Esophagus muscularis mucosa (tissue), 4 donors: ENCODE measurements around the gene DTD1. TPM values are rescaled to one million over a fixed set of nuclear protein-coding genes. Genes with fewer than 3 reads are reported as not detected.
A peak's percentile ranks its signal among the peaks of the same experiment; 100 is the strongest.

ENCODE experiments used
- DNase-seq: peaks from one replicate; pipeline ENCODE4 v3.0.0-alpha.2; 2017; ENCODE audit errors: extremely low spot score
- H3K27ac ChIP-seq, 4 donors: fragments of 200-600 bp; sonication (generic); replicated peaks in 1 of 4; 1 replicate in 3 of 4; 2 replicates in 1 of 4; pipeline ENCODE4 v1.5.1; 2016 to 2019; ENCODE audit warnings: mild to moderate bottlenecking in 1 of 4
- H3K27me3 ChIP-seq, 4 donors: fragments of 200-600 bp; sonication (generic); one replicate each; pipeline versions ENCODE4 v1.5.1 to v1.6.0; 2016 to 2019
- H3K36me3 ChIP-seq, 4 donors: fragments of 200-600 bp; sonication (generic); one replicate each; pipeline ENCODE4 v1.5.1; 2016 to 2019
- H3K4me1 ChIP-seq, 4 donors: fragments of 200-600 bp; sonication (generic); one replicate each; pipeline ENCODE4 v1.5.1; 2016 to 2019
- H3K4me3 ChIP-seq, 4 donors: fragments of 200-600 bp; sonication (generic); 1 replicate in 2 of 4; 2 replicates in 2 of 4; pipeline ENCODE4 v1.5.1; 2016 to 2019; ENCODE audit warnings: mild to moderate bottlenecking in 4 of 4, moderate library complexity in 1 of 4
- H3K9me3 ChIP-seq, 4 donors: fragments of 200-600 bp; sonication (generic); 1 replicate in 3 of 4; 2 replicates in 1 of 4; pipeline ENCODE4 v1.5.1; 2016 to 2019
- CTCF ChIP-seq, 3 experiments: fragments of 200-600 bp in 2 of 3; fragments of 450-650 bp in 1 of 3; sonication (generic) in 2 of 3; IDR thresholded peaks; one replicate each; pipeline ENCODE4 v1.5.1; 2017 to 2019; ENCODE audit warnings: antibody characterized with exemption in 3 of 3, mild to moderate bottlenecking in 2 of 3, moderate library complexity in 1 of 3
- EP300 ChIP-seq: sonication (generic); formaldehyde crosslinking; IDR thresholded peaks from one replicate; pipeline ENCODE4 v1.6.1; 2017; ENCODE audit warnings: antibody characterized with exemption
- POLR2A ChIP-seq: fragments of 450-650 bp; IDR thresholded peaks from one replicate; pipeline ENCODE4 v1.6.1; 2017; ENCODE audit warnings: antibody characterized with exemption, moderate library complexity, mild to moderate bottlenecking, low read depth
- POLR2AphosphoS5 ChIP-seq, 2 donors: sonication (generic); formaldehyde crosslinking; IDR thresholded peaks; one replicate each; pipeline ENCODE4 v1.6.1; 2017; ENCODE audit warnings: antibody characterized with exemption in 2 of 2
- WGBS: methylation state at CpG from one replicate; pipeline ENCODE4 v1.1.5; 2018; 5-methylcytosine and 5-hydroxymethylcytosine counted together
- intact Hi-C: fragments of 100-400 bp; cut with DNase I; formaldehyde crosslinking; loops from one replicate; pipeline ENCODE4 v1.15.1; 2023
- total RNA-seq, 4 donors: library from RNA; depleted of rRNA; stranded (reverse); fragments of >200 nt; gene quantifications; one replicate each; pipeline versions ENCODE4 v1.1.0 to v1.2.1, GENCODE V29; 2016

Gene DTD1
- total RNA-seq, 4 donors from 2014 or later, result 15.1 to 20.0 (median 17.5) TPM

- Histone ChIP-seq H3K9me3 (no peaks in the 10 kb centered on the region), H3K4me1 (peaks cover 10 to 13% (median 12%) of the 10 kb centered on the region in 4 donors), H3K27me3 (no peaks in the 10 kb centered on the region), H3K27ac (no peak overlapping the region), H3K4me3 (no peak overlapping the region), H3K36me3 (no peaks in the 10 kb centered on the region)
- no peak for DNase-seq
- WGBS, result 59% methylated on average over 3 of the region's 3 CpGs
- intact Hi-C loops, result loop anchor here (10.0 kb wide), 1 partner anchor 206 kb away; the partner anchor contains the start of gene DTD1
- TF ChIP-seq POLR2AphosphoS5 (IDR thresholded peaks at IDR 0.05) (no peak), EP300 (no peak), CTCF (IDR thresholded peaks at IDR 0.05) (no peak), POLR2A (no peak)
These were observed 202.9 kb downstream of the DTD1 start for GRCh38 chr20:18790787-18791186.

GRCh38 chr20:18793625-18794427 lies 206.0 kb downstream of the DTD1 start:
- intact Hi-C loops, result loop anchor here (10.0 kb wide), 1 partner anchor 209 kb away; the partner anchor contains the start of gene DTD1
- Histone ChIP-seq H3K9me3 (peaks cover 0 to 8% (median 0%) of the 10 kb centered on the region in 4 donors), H3K27ac (peak overlapping the region; percentile 87 to 93 (median 90)), H3K27me3 (no peaks in the 10 kb centered on the region), H3K4me3 (peak overlapping the region; percentile 72 to 85 (median 76)), H3K36me3 (no peaks in the 10 kb centered on the region), H3K4me1 (peaks cover 10 to 13% (median 12%) of the 10 kb centered on the region in 4 donors)
- DNase-seq, result peak; percentile 98
- WGBS, result 10% methylated on average over 20 of the region's 29 CpGs
- TF ChIP-seq POLR2A (no peak), POLR2AphosphoS5 (IDR thresholded peaks at IDR 0.05) (peak; percentile 92 to 97), EP300 (no peak)

GRCh38 chr20:18794428-18794787 lies 206.6 kb downstream of the DTD1 start:
- TF ChIP-seq POLR2AphosphoS5 (IDR thresholded peaks at IDR 0.05) (no peak), CTCF (IDR thresholded peaks at IDR 0.05) (no peak), POLR2A (no peak), EP300 (no peak)
- DNase-seq, result no peak
- Histone ChIP-seq H3K4me3 (peak overlapping the region; percentile 72 to 85 (median 76)), H3K27ac (peak overlapping the region; percentile 87 to 93 (median 90)), H3K4me1 (peaks cover 10 to 13% (median 12%) of the 10 kb centered on the region in 4 donors), H3K36me3 (no peaks in the 10 kb centered on the region), H3K9me3 (peaks cover 0 to 8% (median 0%) of the 10 kb centered on the region in 4 donors), H3K27me3 (no peaks in the 10 kb centered on the region)
- intact Hi-C loops, result loop anchor here (10.0 kb wide), 1 partner anchor 210 kb away; the partner anchor contains the start of gene DTD1
- WGBS, result 53% methylated on average over 3 of the region's 3 CpGs

- intact Hi-C loops, result loop anchor here (10.0 kb wide), 1 partner anchor 211 kb away; the partner anchor contains the start of gene DTD1
- H3K27ac ChIP-seq, result no peak overlapping the region
- H3K4me3 ChIP-seq, result no peak overlapping the region
- peak; percentile 57 for DNase-seq
- no peaks in the 10 kb centered on the region for H3K27me3 ChIP-seq
- peaks cover 0 to 8% (median 0%) of the 10 kb centered on the region in 4 donors for H3K9me3 ChIP-seq
- H3K36me3 ChIP-seq, result no peaks in the 10 kb centered on the region
- no peak for TF ChIP-seq CTCF (IDR thresholded peaks at IDR 0.05)
- TF ChIP-seq POLR2AphosphoS5 (IDR thresholded peaks at IDR 0.05), result no peak
- no peak for TF ChIP-seq POLR2A
- TF ChIP-seq EP300, result no peak
- whole genome bisulfite sequencing, result 95% methylated on average over 4 of the region's 4 CpGs
- H3K4me1 ChIP-seq, result peaks cover 10 to 13% (median 12%) of the 10 kb centered on the region in 4 donors
These were observed 207.5 kb downstream of the DTD1 start for GRCh38 chr20:18795366-18795765.

GRCh38 chr20:18796282-18796833 lies 208.5 kb downstream of the DTD1 start:
- no peak overlapping the region for H3K4me3 ChIP-seq
- H3K27me3 ChIP-seq, result no peaks in the 10 kb centered on the region
- H3K9me3 ChIP-seq, result peaks cover 0 to 8% (median 0%) of the 10 kb centered on the region in 4 donors
- no peak for DNase-seq
- no peak overlapping the region for H3K27ac ChIP-seq
- intact Hi-C loops, result loop anchor here (10.0 kb wide), 1 partner anchor 212 kb away; the partner anchor contains the start of gene DTD1
- H3K4me1 ChIP-seq, result peaks cover 10 to 13% (median 12%) of the 10 kb centered on the region in 4 donors
- TF ChIP-seq POLR2A (no peak), POLR2AphosphoS5 (IDR thresholded peaks at IDR 0.05) (no peak), CTCF (IDR thresholded peaks at IDR 0.05) (no peak), EP300 (no peak)
- H3K36me3 ChIP-seq, result no peaks in the 10 kb centered on the region
- 94% methylated on average over 2 of the region's 2 CpGs for WGBS
